ENCODE data around the gene THOC2.

The THOC2 gene

DNA sequence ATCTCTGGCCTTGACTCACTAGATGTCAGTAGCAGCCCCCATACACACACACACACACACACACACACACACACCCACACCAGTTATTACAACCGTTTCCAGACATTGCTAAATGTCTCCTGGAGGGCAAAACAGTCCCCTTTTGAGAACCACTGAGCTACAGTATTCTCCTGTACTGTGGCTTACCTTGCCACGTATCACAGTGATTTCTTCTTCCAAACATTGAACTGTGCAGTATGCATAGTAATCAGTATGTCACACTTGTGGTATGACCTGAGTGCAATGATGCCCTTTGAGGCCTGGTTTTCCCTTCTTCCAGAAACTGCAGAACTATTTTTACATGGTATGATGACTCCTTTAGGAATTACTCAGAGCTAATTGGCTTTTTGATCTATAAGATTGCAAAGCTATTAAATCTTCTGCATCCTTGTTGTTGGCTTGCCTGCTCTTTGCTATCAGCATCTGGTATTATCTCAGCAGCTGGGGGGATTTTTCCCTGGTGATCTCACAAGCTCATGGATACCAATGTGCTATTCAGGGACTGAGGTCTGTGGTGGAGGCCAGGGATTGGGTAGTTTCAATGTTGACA, 3.6 kb upstream of the THOC2 start:
- ChIA-PET POLR2A (interaction anchor here (0.8 to 1.1 kb wide), 2 partner anchors 12 to 108 kb away, joined by 3 to 4 read pairs; no protein-coding TSS in a partner anchor), CTCF (interaction anchor here (0.7 to 1.6 kb wide), 3 partner anchors 9 to 300 kb away, joined by 3 to 9 read pairs (median 5); no protein-coding TSS in a partner anchor)
- TF ChIP-seq, protein P1, sequence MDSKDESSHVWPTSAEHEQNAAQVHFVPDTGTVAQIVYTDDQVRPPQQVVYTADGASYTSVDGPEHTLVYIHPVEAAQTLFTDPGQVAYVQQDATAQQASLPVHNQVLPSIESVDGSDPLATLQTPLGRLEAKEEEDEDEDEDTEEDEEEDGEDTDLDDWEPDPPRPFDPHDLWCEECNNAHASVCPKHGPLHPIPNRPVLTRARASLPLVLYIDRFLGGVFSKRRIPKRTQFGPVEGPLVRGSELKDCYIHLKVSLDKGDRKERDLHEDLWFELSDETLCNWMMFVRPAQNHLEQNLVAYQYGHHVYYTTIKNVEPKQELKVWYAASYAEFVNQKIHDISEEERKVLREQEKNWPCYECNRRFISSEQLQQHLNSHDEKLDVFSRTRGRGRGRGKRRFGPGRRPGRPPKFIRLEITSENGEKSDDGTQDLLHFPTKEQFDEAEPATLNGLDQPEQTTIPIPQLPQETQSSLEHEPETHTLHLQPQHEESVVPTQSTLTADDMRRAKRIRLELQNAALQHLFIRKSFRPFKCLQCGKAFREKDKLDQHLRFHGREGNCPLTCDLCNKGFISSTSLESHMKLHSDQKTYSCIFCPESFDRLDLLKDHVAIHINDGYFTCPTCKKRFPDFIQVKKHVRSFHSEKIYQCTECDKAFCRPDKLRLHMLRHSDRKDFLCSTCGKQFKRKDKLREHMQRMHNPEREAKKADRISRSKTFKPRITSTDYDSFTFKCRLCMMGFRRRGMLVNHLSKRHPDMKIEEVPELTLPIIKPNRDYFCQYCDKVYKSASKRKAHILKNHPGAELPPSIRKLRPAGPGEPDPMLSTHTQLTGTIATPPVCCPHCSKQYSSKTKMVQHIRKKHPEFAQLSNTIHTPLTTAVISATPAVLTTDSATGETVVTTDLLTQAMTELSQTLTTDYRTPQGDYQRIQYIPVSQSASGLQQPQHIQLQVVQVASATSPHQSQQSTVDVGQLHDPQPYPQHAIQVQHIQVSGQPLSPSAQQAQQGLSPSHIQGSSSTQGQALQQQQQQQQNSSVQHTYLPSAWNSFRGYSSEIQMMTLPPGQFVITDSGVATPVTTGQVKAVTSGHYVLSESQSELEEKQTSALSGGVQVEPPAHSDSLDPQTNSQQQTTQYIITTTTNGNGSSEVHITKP (tag by site-specific recombination; IDR thresholded peaks at IDR 0.05): peak; percentile 45
- TF ChIP-seq ZFHX2 (tag by site-specific recombination; conservative IDR thresholded peaks at IDR 0.05): peak; percentile 82
- no peak for TF ChIP-seq ZNF112 (tag by site-specific recombination; IDR thresholded peaks at IDR 0.05)
- TF ChIP-seq, protein P2, sequence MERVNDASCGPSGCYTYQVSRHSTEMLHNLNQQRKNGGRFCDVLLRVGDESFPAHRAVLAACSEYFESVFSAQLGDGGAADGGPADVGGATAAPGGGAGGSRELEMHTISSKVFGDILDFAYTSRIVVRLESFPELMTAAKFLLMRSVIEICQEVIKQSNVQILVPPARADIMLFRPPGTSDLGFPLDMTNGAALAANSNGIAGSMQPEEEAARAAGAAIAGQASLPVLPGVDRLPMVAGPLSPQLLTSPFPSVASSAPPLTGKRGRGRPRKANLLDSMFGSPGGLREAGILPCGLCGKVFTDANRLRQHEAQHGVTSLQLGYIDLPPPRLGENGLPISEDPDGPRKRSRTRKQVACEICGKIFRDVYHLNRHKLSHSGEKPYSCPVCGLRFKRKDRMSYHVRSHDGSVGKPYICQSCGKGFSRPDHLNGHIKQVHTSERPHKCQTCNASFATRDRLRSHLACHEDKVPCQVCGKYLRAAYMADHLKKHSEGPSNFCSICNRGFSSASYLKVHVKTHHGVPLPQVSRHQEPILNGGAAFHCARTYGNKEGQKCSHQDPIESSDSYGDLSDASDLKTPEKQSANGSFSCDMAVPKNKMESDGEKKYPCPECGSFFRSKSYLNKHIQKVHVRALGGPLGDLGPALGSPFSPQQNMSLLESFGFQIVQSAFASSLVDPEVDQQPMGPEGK (tag by site-specific recombination; IDR thresholded peaks at IDR 0.05): no peak
- no peak for TF ChIP-seq ZNF2 (tag by site-specific recombination; IDR thresholded peaks at IDR 0.05)
- no peak for TF ChIP-seq ZNF239 (tag by site-specific recombination; IDR thresholded peaks at IDR 0.05)
- no peak for TF ChIP-seq YY1 (tag by site-specific recombination; IDR thresholded peaks at IDR 0.05)
- TF ChIP-seq TCF7L2 (IDR thresholded peaks at IDR 0.05; ENCODE audit: borderline replicate concordance, low read depth, low read length): peak; percentile 55; the same call in 1 of the 2 replicates
- no peak for TF ChIP-seq WT1 (tag by site-specific recombination; IDR thresholded peaks at IDR 0.05)
- TF ChIP-seq ZFP37 (tag by site-specific recombination; IDR thresholded peaks at IDR 0.05): no peak
- TF ChIP-seq, protein P3, sequence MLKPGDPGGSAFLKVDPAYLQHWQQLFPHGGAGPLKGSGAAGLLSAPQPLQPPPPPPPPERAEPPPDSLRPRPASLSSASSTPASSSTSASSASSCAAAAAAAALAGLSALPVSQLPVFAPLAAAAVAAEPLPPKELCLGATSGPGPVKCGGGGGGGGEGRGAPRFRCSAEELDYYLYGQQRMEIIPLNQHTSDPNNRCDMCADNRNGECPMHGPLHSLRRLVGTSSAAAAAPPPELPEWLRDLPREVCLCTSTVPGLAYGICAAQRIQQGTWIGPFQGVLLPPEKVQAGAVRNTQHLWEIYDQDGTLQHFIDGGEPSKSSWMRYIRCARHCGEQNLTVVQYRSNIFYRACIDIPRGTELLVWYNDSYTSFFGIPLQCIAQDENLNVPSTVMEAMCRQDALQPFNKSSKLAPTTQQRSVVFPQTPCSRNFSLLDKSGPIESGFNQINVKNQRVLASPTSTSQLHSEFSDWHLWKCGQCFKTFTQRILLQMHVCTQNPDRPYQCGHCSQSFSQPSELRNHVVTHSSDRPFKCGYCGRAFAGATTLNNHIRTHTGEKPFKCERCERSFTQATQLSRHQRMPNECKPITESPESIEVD (tag by site-specific recombination; IDR thresholded peaks at IDR 0.05): peak; percentile 60
- TF ChIP-seq ZBTB17 (tag by site-specific recombination; IDR thresholded peaks at IDR 0.05): 0 out of 2 replicates have a peak, but pooled peaks have one; percentile 24
- peak; percentile 9; the same call in 1 of the 2 replicates for TF ChIP-seq ZNF366 (tag by site-specific recombination; conservative IDR thresholded peaks at IDR 0.05)
- TF ChIP-seq, protein P4, sequence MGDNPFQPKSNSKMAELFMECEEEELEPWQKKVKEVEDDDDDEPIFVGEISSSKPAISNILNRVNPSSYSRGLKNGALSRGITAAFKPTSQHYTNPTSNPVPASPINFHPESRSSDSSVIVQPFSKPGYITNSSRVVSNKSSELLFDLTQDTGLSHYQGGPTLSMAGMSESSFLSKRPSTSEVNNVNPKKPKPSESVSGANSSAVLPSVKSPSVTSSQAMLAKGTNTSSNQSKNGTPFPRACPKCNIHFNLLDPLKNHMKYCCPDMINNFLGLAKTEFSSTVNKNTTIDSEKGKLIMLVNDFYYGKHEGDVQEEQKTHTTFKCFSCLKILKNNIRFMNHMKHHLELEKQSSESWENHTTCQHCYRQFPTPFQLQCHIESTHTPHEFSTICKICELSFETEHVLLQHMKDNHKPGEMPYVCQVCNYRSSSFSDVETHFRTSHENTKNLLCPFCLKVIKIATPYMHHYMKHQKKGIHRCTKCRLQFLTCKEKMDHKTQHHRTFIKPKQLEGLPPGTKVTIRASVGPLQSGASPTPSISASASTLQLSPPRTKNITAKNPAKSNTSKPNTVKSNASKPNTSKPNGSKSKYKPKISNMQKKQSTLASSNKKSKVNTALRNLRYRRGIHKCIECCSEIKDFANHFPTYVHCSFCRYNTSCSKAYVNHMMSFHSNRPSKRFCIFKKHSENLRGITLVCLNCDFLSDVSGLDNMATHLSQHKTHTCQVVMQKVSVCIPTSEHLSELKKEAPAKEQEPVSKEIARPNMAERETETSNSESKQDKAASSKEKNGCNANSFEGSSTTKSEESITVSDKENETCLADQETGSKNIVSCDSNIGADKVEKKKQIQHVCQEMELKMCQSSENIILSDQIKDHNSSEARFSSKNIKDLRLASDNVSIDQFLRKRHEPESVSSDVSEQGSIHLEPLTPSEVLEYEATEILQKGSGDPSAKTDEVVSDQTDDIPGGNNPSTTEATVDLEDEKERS (tag by site-specific recombination; IDR thresholded peaks at IDR 0.05): no peak
- TF ChIP-seq ZNF37A (tag by site-specific recombination; IDR thresholded peaks at IDR 0.05): no peak
- peak; percentile 58; the same call in 1 of the 2 replicates for TF ChIP-seq EGR2 (tag by site-specific recombination; IDR thresholded peaks at IDR 0.05; ENCODE audit: low read depth)
- TF ChIP-seq SETDB1 (IDR thresholded peaks at IDR 0.05; ENCODE audit: insufficient read length, low read length): peak; percentile 25
- 0 out of 2 replicates have a peak, but pooled peaks have one; percentile 19 for TF ChIP-seq SP3 (tag by site-specific recombination; IDR thresholded peaks at IDR 0.05)
- TF ChIP-seq GLIS1 (tag by site-specific recombination; IDR thresholded peaks at IDR 0.05): peak; percentile 49
- no peaks in the 10 kb centered on the region for H3K36me3 ChIP-seq (ENCODE audit: control insufficient read depth in 2 of 2, insufficient read depth in 1 of 2, low read length in 2 of 2)
- peak overlapping the region; percentile 44; the same call in 1 of the 2 replicates for H3K27ac ChIP-seq (ENCODE audit: extremely low read depth, low read depth, low read length)
- H3K4me3 ChIP-seq (ENCODE audit: low read depth, low read length): no peak overlapping the region
- no peaks in the 10 kb centered on the region for H3K9me3 ChIP-seq (ENCODE audit: control insufficient read depth, insufficient read depth, low read depth, low read length)
- H3K4me1 ChIP-seq (ENCODE audit: control insufficient read depth, insufficient read depth, low read length): 0 out of 2 replicates have a peak, but pooled peaks cover 3% of the 10 kb centered on the region

All from HEK293 (cell line).